Tibial artery (tissue), 4 donors: Measurements from ENCODE around the gene RAPGEF1.

Source experiments
- DNase-seq, 2 donors: peaks; one replicate each; pipeline ENCODE4 v3.0.0-alpha.2; 2019
- H3K27ac ChIP-seq, 2 donors: fragments of 200-600 bp; sonication (generic) in 1 of 2; 1 replicate in 1 of 2; 2 replicates in 1 of 2; pipeline ENCODE4 v1.5.1; 2018 to 2019; ENCODE audit warnings: mild to moderate bottlenecking in 1 of 2
- H3K27me3 ChIP-seq, 2 donors: fragments of 200-600 bp; sonication (generic) in 1 of 2; one replicate each; pipeline versions ENCODE4 v1.5.1 to v1.6.0; 2016 to 2019
- H3K36me3 ChIP-seq, 3 donors: fragments of 200-600 bp; sonication (generic) in 2 of 3; one replicate each; pipeline ENCODE4 v1.5.1; 2016 to 2019; ENCODE audit warnings: mild to moderate bottlenecking in 2 of 3
- H3K4me1 ChIP-seq, 4 donors: fragments of 200-600 bp; sonication (generic) in 2 of 4; 1 replicate in 3 of 4; 2 replicates in 1 of 4; pipeline ENCODE4 v1.5.1; 2016 to 2019
- H3K4me3 ChIP-seq, 2 donors: fragments of 200-600 bp; sonication (generic) in 1 of 2; 1 replicate in 1 of 2; 2 replicates in 1 of 2; pipeline ENCODE4 v1.5.1; 2018 to 2019; ENCODE audit warnings: mild to moderate bottlenecking in 2 of 2
- H3K9me3 ChIP-seq, 3 donors: fragments of 200-600 bp; sonication (generic) in 1 of 3; one replicate each; pipeline ENCODE4 v1.5.1; 2016 to 2019
- CTCF ChIP-seq, 2 experiments: fragments of 200-600 bp in 1 of 2; fragments of 450-650 bp in 1 of 2; IDR thresholded peaks; one replicate each; pipeline ENCODE4 v1.5.1; 2017 to 2019; ENCODE audit warnings: antibody characterized with exemption in 2 of 2, mild to moderate bottlenecking in 1 of 2, moderate library complexity in 1 of 2
- intact Hi-C: fragments of 100-400 bp; cut with DNase I; formaldehyde crosslinking; loops from one replicate; pipeline ENCODE4 v1.15.0; 2023; ENCODE audit warnings: low total_unique reads

RAPGEF1 gene

GRCh38 chr9:131582056-131582455 lies 157.8 kb downstream of the RAPGEF1 start:
- H3K27ac ChIP-seq, result no peak overlapping the region
- no peaks in the 10 kb centered on the region for H3K9me3 ChIP-seq
- no peaks in the 10 kb centered on the region for H3K27me3 ChIP-seq
- TF ChIP-seq CTCF (IDR thresholded peaks at IDR 0.05), result no peak
- intact Hi-C loops, result no loop called here
- H3K36me3 ChIP-seq, result peaks cover 86 to 90% (median 87%) of the 10 kb centered on the region in 3 donors
- no peak overlapping the region for H3K4me3 ChIP-seq
- peaks cover 0 to 5% (median 0%) of the 10 kb centered on the region in 4 donors for H3K4me1 ChIP-seq
- DNase-seq, result no peak

DNA sequence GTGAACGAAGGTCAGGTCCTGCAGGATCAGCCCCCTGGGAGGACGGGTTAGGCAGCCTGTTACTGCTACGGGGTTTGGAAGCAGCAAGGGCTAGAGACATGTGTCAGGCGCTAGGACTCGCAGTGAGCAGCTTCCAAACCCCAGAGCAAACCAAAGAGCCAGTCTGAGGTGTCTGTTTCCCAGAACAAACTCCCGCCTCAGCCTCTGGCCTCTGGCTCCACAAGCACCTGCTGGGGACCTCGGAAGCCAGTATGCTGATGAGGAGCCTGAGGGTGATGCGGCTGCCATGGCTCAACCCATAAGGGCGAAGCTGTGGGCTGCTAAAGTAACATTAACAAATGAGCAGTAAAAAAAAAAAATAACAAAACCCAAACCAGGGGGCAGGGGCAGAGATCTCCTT lies 159.5 kb downstream of the RAPGEF1 start:
- H3K4me1 ChIP-seq, result peaks cover 0 to 5% (median 0%) of the 10 kb centered on the region in 4 donors
- no peaks in the 10 kb centered on the region for H3K9me3 ChIP-seq
- intact Hi-C loops, result no loop called here
- H3K4me3 ChIP-seq, result no peak overlapping the region
- peaks cover 83 to 100% (median 99%) of the 10 kb centered on the region in 3 donors for H3K36me3 ChIP-seq
- no peak for TF ChIP-seq CTCF (IDR thresholded peaks at IDR 0.05)
- DNase-seq, result no peak
- no peak overlapping the region for H3K27ac ChIP-seq
- no peaks in the 10 kb centered on the region for H3K27me3 ChIP-seq

GRCh38 chr9:131579789-131580211 lies 160.1 kb downstream of the RAPGEF1 start:
- Histone ChIP-seq H3K4me1 (peaks cover 0 to 5% (median 0%) of the 10 kb centered on the region in 4 donors), H3K27ac (no peak overlapping the region), H3K36me3 (peaks cover 78 to 100% (median 93%) of the 10 kb centered on the region in 3 donors), H3K27me3 (no peaks in the 10 kb centered on the region), H3K4me3 (no peak overlapping the region), H3K9me3 (no peaks in the 10 kb centered on the region)
- DNase-seq, result no peak
- intact Hi-C loops, result no loop called here
- no peak for TF ChIP-seq CTCF (IDR thresholded peaks at IDR 0.05)

DNA sequence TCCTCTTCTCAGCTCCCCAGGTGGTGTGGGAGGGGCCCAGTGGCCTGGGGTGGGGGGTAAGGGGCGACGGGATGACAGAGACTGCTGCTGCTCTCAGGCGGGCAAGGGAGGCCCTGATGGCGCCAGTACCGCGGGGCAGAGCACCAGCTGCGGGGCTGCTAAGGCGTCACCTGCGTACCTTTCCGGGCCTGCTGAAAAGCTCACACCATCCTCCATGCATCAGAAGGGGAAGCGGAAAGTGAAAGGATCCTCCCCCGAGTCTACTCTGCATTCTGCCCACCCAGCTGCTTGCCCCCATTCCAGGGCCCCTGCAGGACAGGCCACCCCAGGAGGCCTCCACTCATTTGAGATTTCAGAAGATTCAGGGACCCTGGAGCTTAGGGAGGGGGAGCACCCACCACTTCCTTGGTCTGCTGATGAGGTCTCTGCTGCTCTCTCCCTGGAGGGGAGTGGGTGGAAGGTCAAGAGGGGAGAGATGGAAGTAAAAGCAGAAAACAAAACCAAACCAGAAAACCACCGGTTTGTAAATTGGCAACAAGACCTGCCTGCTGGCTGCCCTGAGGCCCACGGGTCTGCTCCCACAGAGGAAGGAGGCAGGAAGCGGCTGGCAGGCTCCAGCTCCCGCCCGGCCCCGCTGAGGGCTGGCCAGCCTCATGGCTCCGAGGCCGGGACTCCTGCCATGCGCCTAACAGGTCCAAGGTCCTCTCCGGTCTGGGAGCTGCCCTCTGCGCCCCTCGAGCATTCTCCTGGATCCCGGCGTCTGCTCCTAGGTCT lies 161.0 kb downstream of the RAPGEF1 start:
- H3K4me1 ChIP-seq, result peaks cover 0 to 5% (median 0%) of the 10 kb centered on the region in 4 donors
- H3K27me3 ChIP-seq, result no peaks in the 10 kb centered on the region
- no peak for TF ChIP-seq CTCF (IDR thresholded peaks at IDR 0.05)
- H3K27ac ChIP-seq, result no peak overlapping the region
- no peak for DNase-seq
- intact Hi-C loops, result no loop called here
- H3K4me3 ChIP-seq, result no peak overlapping the region
- H3K9me3 ChIP-seq, result no peaks in the 10 kb centered on the region
- H3K36me3 ChIP-seq, result peaks cover 69 to 97% (median 86%) of the 10 kb centered on the region in 3 donors

DNA sequence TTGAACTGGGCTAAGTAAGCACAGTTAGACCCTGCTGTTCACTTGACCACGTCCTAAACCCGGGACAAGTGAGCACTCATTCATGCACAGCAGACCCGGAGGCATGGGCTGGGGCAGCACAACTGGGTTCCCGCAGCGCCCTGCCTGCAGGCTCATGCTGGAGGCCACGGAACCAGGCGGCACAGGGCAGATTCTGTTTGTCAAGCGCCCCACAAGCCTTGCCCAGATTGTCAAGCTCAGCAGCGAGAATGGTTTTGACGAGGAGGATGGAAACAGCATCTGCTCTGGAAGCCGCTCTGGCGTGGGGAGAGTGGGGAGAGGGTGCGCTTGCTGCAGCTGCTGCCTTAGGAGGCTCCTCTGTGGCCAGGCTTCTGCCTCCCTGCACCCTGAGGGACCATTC lies 161.9 kb downstream of the RAPGEF1 start:
- intact Hi-C loops, result no loop called here
- no peak for TF ChIP-seq CTCF (IDR thresholded peaks at IDR 0.05)
- no peaks in the 10 kb centered on the region for H3K9me3 ChIP-seq
- H3K4me3 ChIP-seq, result no peak overlapping the region
- H3K4me1 ChIP-seq, result peaks cover 0 to 5% (median 0%) of the 10 kb centered on the region in 4 donors
- no peak overlapping the region for H3K27ac ChIP-seq
- H3K27me3 ChIP-seq, result no peaks in the 10 kb centered on the region
- DNase-seq, result no peak
- H3K36me3 ChIP-seq, result peaks cover 60 to 92% (median 80%) of the 10 kb centered on the region in 3 donors
